GM19328 (cell line): Measurements from ENCODE around the gene MEST.
"Not testable (repeated sequence)": the region's sequence is repeated elsewhere in the genome, so short reads cannot be mapped to it uniquely, and the experiment has no call there.

Experiments
- ATAC-seq: cut with Tn5 transposase; IDR thresholded peaks from one replicate; pipeline ENCODE4 v1.9.1; 2021; ENCODE audit warnings: mild to moderate bottlenecking, moderate library complexity; ENCODE audit not compliant: unreplicated experiment

MEST gene

DNA sequence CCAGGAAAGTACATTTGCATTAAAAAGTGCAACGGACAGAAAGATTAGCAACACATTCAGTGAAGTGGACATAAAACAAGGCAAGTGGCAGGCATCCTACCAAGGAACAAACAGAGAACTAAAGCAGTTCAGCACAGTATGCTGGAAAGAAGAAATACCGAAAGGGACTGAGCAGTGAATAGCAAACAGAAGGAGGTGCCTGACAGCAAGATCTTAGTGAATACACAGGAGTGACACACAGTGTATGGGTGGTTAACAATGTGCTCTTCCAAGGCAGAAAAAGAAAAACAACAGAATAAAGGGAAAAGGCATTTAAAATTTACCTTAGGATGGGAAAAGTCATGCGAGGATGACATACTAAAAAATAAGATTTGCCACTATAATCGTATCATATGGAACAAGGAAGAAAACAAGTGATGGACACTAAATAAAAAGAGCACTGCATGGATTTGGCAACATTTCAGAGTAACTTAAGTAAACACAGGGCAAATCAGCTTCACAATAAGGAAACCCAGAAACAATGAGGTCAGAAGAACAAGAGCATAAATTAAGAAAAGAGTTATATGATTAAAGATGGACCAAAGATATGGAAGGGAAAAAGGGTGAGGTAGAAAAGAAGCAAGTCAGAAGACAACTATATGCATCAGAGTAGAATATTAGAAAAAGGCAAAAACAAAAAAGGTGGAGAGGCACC is 29.5 kb downstream of the MEST start:
- no peak for ATAC-seq

- ATAC-seq: not testable (repeated sequence)
Observed at GRCh38 chr7:130523519-130524125, 31.7 kb downstream of the MEST start.

DNA sequence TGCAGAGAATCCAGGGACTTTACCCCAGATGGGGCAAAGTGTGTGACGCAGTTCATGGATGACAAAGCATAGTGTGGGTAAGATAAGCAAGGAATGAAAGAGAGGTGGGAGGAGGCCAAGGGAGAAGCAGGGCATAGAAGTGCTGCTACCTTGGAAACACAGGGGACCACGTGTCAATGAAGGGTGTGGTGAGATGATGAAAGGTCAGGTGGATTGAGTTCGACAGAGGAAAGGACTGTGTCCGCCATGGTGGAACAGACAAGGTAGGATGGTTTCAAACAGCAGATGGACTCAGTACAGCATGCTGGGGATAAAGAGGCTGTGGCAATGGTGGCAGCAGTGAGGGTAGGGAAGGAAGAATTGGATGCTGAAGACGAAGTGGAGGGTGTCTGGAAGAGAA is 32.7 kb downstream of the MEST start:
- ATAC-seq: no peak

DNA sequence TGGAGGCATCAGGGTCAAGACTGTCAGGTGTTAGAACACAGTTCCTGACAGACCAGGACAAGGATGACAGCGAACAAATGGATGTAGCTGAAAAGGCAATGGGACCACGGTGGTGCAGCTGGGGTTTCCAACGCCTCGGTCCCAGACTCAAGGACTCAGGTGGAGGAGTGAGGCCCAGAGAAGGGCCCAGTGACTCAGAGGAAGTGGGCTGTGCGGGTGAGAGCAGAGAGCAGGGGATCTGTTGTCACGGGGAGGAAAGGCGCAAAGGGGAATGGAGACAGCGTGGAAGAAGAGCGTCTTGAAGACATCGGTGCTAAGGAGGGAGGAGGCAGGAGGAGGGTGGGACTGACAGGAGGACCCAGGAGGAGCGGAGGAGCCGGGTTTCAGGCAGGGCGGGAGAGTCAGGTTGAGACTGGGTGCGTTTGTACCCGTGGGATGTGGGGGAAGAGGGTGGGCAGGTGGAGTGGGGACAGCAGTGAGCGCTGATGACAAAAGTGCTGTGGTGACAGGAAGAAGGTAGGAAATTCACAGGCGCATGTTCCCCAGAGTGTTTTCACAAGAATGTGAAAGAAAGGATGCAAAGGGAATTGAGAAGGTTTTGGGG is 36.0 kb downstream of the MEST start:
- not testable (repeated sequence) for ATAC-seq

- no peak for ATAC-seq
Observed at GRCh38 chr7:130529417-130529816, 37.5 kb downstream of the MEST start.

- ATAC-seq: not testable (repeated sequence)
Observed at GRCh38 chr7:130537894-130538293, 46.0 kb downstream of the MEST start.

GRCh38 chr7:130541287-130541686 is 49.4 kb downstream of the MEST start:
- ATAC-seq: not testable (repeated sequence)

- ATAC-seq: not testable (repeated sequence)
Observed at GRCh38 chr7:130542297-130542696, 50.4 kb downstream of the MEST start.

- ATAC-seq: no peak
Observed at GRCh38 chr7:130543487-130544010, 51.7 kb downstream of the MEST start.

- no peak for ATAC-seq
Observed at GRCh38 chr7:130544356-130544755, 52.5 kb downstream of the MEST start.

DNA sequence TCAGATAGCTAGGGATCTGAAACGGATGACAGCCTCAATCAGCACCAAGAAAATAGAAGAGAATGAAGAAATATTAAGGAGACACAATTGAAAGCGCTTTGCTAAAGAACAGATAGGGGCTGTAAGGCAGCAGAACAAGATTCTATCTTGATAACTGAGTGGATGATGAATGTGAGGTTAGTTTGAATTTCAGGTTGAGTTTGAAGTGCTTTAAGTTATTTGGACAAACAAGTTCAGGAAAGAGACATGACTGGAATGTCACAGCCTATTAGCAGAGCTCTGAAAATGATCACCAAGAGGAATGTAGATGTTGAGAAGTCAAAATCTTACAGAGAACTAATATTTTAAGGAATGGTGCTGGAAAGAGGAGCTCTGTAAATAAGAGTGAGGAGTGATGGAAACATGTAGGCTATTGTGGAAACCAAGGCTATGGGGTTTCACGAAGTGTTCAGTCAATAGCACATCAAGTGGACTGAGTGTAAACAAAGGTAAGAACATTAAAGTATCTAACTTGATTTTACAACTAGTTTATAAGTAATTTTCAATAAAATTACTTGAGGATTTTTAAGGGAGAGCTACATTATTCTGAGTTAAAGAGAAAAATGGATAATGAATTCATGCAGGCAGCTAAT is 61.6 kb downstream of the MEST start:
- ATAC-seq: no peak

DNA sequence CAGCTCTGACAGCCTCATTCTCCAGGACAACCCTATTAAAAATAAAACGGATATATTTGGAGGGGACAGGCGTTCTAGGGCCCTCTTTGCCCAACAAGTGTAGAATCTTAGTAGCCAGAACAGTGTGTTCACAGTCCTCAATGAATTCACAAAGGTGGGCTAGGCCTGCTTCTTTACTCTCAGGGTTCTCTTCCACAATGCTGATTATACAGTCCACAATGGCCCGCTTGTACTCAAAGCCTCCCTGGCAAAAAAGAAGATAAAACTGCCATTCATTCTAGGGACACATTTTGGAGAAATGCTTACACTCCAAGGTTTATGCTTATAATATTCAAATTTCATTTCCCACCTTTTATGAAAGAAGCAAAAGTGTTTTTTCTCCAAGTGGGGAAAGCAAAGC is 62.6 kb downstream of the MEST start:
- no peak for ATAC-seq
